Kidney (tissue), 14 donors: ENCODE measurements around the gene CYTH4. TPM values are rescaled to one million over a fixed set of nuclear protein-coding genes. Genes with fewer than 3 reads are reported as not detected.

Experiments used
- DNase-seq, 5 donors: peaks; one replicate each; pipeline ENCODE4 v3.0.0-alpha.2; 2013 to 2020
- FAIRE-seq: peaks from 2 replicates; lab custom pipeline; 2012; peaks lifted over from hg19 to GRCh38; lab: Jason Lieb, UNC
- H3K27ac ChIP-seq, 2 donors: one replicate each; pipeline ENCODE4 v1.7.0; 2013; ENCODE audit warnings: low read depth in 2 of 2, low read length in 2 of 2, inconsistent platforms in 1 of 2
- H3K27me3 ChIP-seq: one replicate; pipeline ENCODE4 v1.7.1; 2013; ENCODE audit warnings: low read length, inconsistent platforms; ENCODE audit not compliant: control insufficient read depth, insufficient read depth
- H3K36me3 ChIP-seq, 3 donors: one replicate each; pipeline versions ENCODE4 v1.7.0 to v1.7.1; 2013; ENCODE audit warnings: low read length in 3 of 3, control low read depth in 1 of 3, inconsistent platforms in 1 of 3; ENCODE audit not compliant: insufficient read depth in 3 of 3, control insufficient read depth in 2 of 3
- H3K4me1 ChIP-seq, 3 donors: one replicate each; pipeline versions ENCODE4 v1.7.0 to v1.7.1; 2013; ENCODE audit warnings: low read length in 3 of 3, inconsistent platforms in 1 of 3, low read depth in 1 of 3; ENCODE audit not compliant: control insufficient read depth in 2 of 3, insufficient read depth in 2 of 3
- H3K4me3 ChIP-seq, 3 donors: one replicate each; pipeline versions ENCODE4 v1.7.0 to v1.8.1; 2013; ENCODE audit warnings: low read length in 3 of 3, control low read depth in 1 of 3, inconsistent platforms in 1 of 3
- H3K9ac ChIP-seq, 3 donors: one replicate each; pipeline versions ENCODE4 v1.7.0 to v1.7.1; 2013; ENCODE audit warnings: low read length in 3 of 3, control low read depth in 1 of 3, inconsistent platforms in 1 of 3
- H3K9me3 ChIP-seq, 3 donors: one replicate each; pipeline versions ENCODE4 v1.7.0 to v1.7.1; 2013; ENCODE audit warnings: low read length in 3 of 3, control low read depth in 1 of 3, inconsistent platforms in 1 of 3; ENCODE audit not compliant: control insufficient read depth in 2 of 3, insufficient read depth in 1 of 3
- CTCF ChIP-seq: IDR thresholded peaks from 3 replicates; pipeline ENCODE4 v1.5.1; 2012; ENCODE audit warnings: mild to moderate bottlenecking, moderate library complexity, borderline replicate concordance; ENCODE audit not compliant: insufficient read depth; ENCODE audit errors: extremely low read depth
- intact Hi-C: fragments of 100-400 bp; cut with DNase I; formaldehyde crosslinking; loops from one replicate; pipeline ENCODE4 v1.11.1; 2022
- polyA plus RNA-seq: library from polyadenylated mRNA; stranded (reverse); fragments of 350-450 nt; fragmentation: Illumina TruSeq; extraction: RNeasy Lipid Tissue Mini Kit (QIAGEN cat#74804); gene quantifications from one replicate; pipeline ENCODE4 v1.2.3, GENCODE V29; 2014; ENCODE audit warnings: low read depth, low replicate concordance; ENCODE audit not compliant: insufficient read depth
- total RNA-seq: library from RNA; stranded (reverse); fragmentation: NEBNext Ultra II Directional; extraction: Animal tissue kit (Norgen Biotek cat#: 25700); gene quantifications from one replicate; pipeline ENCODE4 v1.2.1, GENCODE V29; 2021
- donor health status: control.
- donor health status: control.
- donor health status: control.
- donor health status: control.
- donor health status: control.
- donor health status: DM: yes; HTN: yes; CAD: no.
- donor health status: Normal renal cell carcinoma (clear cell type).

The CYTH4 gene
- total and polyA plus RNA-seq, 2 donors from 2014 or later = 1.9 to 30.2 TPM

- Histone ChIP-seq H3K4me3 (peak overlapping the region in 1 of 3 donors; percentile 34), H3K9me3 (peaks cover 0 to 1% (median 0%) of the 10 kb centered on the region in 3 donors), H3K36me3 (peaks cover 0 to 4% (median 0%) of the 10 kb centered on the region in 3 donors), H3K27me3 (no peaks in the 10 kb centered on the region), H3K27ac (no peak overlapping the region), H3K4me1 (peaks cover 0 to 31% (median 0%) of the 10 kb centered on the region in 3 donors), H3K9ac (no peak overlapping the region)
- no peak for DNase-seq
- FAIRE-seq = no peak
- intact Hi-C loops = no loop called here
- TF ChIP-seq CTCF = no peak
Observed at GRCh38 chr22:37308385-37309200, 26.3 kb downstream of the CYTH4 start.

GRCh38 chr22:37309211-37310074 is 27.1 kb downstream of the CYTH4 start:
- FAIRE-seq (no peak), DNase-seq (peak in 2 of 5 donors; percentile 34 to 53)

GRCh38 chr22:37310075-37310606 is 27.8 kb downstream of the CYTH4 start:
- Histone ChIP-seq H3K27me3 (no peaks in the 10 kb centered on the region), H3K4me3 (no peak overlapping the region), H3K27ac (no peak overlapping the region), H3K36me3 (peaks cover 0 to 4% (median 0%) of the 10 kb centered on the region in 3 donors), H3K4me1 (peaks cover 0 to 31% (median 0%) of the 10 kb centered on the region in 3 donors), H3K9me3 (peaks cover 0 to 1% (median 0%) of the 10 kb centered on the region in 3 donors), H3K9ac (no peak overlapping the region)
- intact Hi-C loops = no loop called here
- FAIRE-seq (no peak), DNase-seq (no peak)
- TF ChIP-seq CTCF = no peak

More at GRCh38 chr22:37309211-37310074, 27.1 kb downstream of the CYTH4 start:
- Histone ChIP-seq H3K9me3 (peaks cover 0 to 1% (median 0%) of the 10 kb centered on the region in 3 donors), H3K27ac (no peak overlapping the region), H3K36me3 (peaks cover 0 to 4% (median 0%) of the 10 kb centered on the region in 3 donors), H3K27me3 (no peaks in the 10 kb centered on the region), H3K4me1 (peaks cover 0 to 31% (median 0%) of the 10 kb centered on the region in 3 donors), H3K4me3 (no peak overlapping the region), H3K9ac (no peak overlapping the region)
- intact Hi-C loops = no loop called here
- no peak for TF ChIP-seq CTCF
